ENCODE results near the gene POLR2H. TPM values are rescaled to one million over a fixed set of nuclear protein-coding genes. Genes with fewer than 3 reads are reported as not detected.

The POLR2H gene
- total and polyA plus RNA-seq, 2 donors (not counting 1 experiment from before 2014, with no cell fraction given) = 60.4 to 106 TPM

DNA sequence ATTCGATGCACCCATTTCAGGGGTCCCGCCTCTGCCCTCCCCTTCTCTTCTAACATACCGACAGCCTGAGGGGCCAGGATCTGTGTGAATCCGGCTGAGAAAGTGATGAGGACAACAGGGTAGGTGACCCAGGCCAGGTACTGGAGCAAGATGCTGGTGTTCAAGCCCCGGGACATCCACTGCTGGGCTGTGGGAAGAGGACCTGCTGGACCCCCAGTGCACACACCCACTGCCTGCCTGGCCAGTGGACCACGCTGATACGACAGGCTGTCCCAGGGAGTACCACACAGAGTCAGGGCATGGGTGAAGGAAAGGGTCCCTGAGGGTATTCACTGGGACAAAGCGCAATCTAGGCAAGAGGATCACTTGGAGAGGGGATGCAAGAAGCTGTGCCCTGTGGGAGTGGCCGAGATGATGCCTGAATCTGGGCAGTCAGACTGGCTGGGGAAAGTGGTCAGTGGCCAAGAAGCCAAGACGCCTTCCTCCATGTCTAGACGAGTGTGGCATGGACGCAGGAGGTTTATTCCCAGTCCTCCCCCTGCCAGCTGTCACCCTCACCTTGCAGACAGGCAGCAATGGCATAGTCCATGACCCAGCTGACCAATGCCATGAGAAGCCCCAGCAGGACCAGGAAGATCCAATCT lies 3.3 kb upstream of the POLR2H start:
- peaks cover 5% of the 10 kb centered on the region for H3K79me2 ChIP-seq (ENCODE audit: control insufficient read depth, insufficient read depth, low read length)
- TF ChIP-seq EZH2 (IDR thresholded peaks at IDR 0.05; ENCODE audit: borderline replicate concordance, insufficient read depth, low read depth, low read length, poor library complexity, severe bottlenecking) = no peak
- TF ChIP-seq, protein P1, sequence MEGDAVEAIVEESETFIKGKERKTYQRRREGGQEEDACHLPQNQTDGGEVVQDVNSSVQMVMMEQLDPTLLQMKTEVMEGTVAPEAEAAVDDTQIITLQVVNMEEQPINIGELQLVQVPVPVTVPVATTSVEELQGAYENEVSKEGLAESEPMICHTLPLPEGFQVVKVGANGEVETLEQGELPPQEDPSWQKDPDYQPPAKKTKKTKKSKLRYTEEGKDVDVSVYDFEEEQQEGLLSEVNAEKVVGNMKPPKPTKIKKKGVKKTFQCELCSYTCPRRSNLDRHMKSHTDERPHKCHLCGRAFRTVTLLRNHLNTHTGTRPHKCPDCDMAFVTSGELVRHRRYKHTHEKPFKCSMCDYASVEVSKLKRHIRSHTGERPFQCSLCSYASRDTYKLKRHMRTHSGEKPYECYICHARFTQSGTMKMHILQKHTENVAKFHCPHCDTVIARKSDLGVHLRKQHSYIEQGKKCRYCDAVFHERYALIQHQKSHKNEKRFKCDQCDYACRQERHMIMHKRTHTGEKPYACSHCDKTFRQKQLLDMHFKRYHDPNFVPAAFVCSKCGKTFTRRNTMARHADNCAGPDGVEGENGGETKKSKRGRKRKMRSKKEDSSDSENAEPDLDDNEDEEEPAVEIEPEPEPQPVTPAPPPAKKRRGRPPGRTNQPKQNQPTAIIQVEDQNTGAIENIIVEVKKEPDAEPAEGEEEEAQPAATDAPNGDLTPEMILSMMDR (IDR thresholded peaks at IDR 0.05) = no peak
- H3K9ac ChIP-seq (ENCODE audit: low read length) = no peak overlapping the region
- intact Hi-C loops (cut with micrococcal nuclease) = no loop called here
- peaks cover 5% of the 10 kb centered on the region for H3K4me1 Mint-ChIP-seq
- H3K27me3 Mint-ChIP-seq = no peaks in the 10 kb centered on the region
- no peaks in the 10 kb centered on the region for H4K20me1 ChIP-seq (ENCODE audit: control insufficient read depth, insufficient read depth, low read length, poor library complexity, severe bottlenecking)
- no peaks in the 10 kb centered on the region for H3K9me3 Mint-ChIP-seq (ENCODE audit: insufficient read depth)
- ChIA-PET POLR2A (no interaction called here), CTCF (no interaction called here)
- peaks cover 6 to 14% of the 10 kb centered on the region in 2 donors for H3K4me1 ChIP-seq (ENCODE audit: control insufficient read depth in 2 of 2, insufficient read depth in 2 of 2, low read length in 2 of 2)
- ATAC-seq (ENCODE audit: low read depth) (no peak), DNase-seq (no peak)
- H2AFZ ChIP-seq (ENCODE audit: insufficient read depth, low read depth, low read length, poor library complexity, severe bottlenecking) = no peak overlapping the region
- no peak overlapping the region for H3K4me3 ChIP-seq (ENCODE audit: control extremely low read depth in 1 of 5, extremely low read depth in 1 of 5, insufficient read depth in 1 of 5, low read depth in 2 of 5, low read length in 4 of 5)
- no peaks in the 10 kb centered on the region for H3K36me3 ChIP-seq (replicated peaks in 1 of 2; ENCODE audit: control extremely low read depth in 1 of 2, control insufficient read depth in 1 of 2, extremely low read depth in 1 of 2, insufficient read depth in 2 of 2, low read length in 1 of 2)
- no peak overlapping the region for H3K27ac ChIP-seq (ENCODE audit: low read length in 2 of 2)
- H3K4me3 Mint-ChIP-seq = peak overlapping the region; percentile 16
- H3K27me3 ChIP-seq (replicated peaks in 1 of 4; ENCODE audit: control extremely low read depth in 1 of 4, control insufficient read depth in 3 of 4, insufficient read depth in 4 of 4, low read length in 3 of 4) = no peaks in the 10 kb centered on the region
- H3K9me3 ChIP-seq (ENCODE audit: control extremely low read depth in 1 of 3, control insufficient read depth in 2 of 3, insufficient read depth in 1 of 3, low read length in 2 of 3) = no peaks in the 10 kb centered on the region
- no peak overlapping the region for H3K27ac Mint-ChIP-seq
- no peak overlapping the region for H3K4me2 ChIP-seq (replicated peaks; ENCODE audit: low read depth, low read length, poor library complexity, severe bottlenecking)
- 91% methylated on average over 9 of the region's 12 CpGs for WGBS (ENCODE audit: insufficient coverage)

DNA sequence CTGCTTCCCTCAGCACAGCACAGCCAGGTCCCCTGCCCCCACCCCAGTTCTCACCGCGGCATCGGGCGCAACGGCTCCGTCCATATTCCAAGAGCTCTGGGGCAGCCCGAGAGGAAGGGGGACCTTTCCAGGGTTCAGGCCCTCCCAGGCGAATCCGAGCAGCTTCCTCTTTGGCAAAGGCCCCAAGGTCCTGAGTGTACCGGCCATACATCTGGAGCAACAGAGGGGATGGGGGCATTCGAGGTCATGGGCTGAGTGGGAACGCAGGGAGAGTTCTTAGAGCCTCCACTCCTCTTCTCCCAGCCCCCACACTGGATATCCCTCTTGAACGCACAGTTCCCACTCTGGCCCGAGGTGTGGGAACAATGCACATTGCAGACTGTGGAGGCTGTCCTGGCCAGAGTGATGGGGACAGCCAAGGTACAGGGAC lies 2.6 kb upstream of the POLR2H start:
- Histone ChIP-seq H2AFZ (ENCODE audit: insufficient read depth, low read depth, low read length, poor library complexity, severe bottlenecking) (no peak overlapping the region), H3K4me3 (ENCODE audit: control extremely low read depth in 1 of 5, extremely low read depth in 1 of 5, insufficient read depth in 1 of 5, low read depth in 2 of 5, low read length in 4 of 5) (no peak overlapping the region), H3K27me3 (replicated peaks in 1 of 4; ENCODE audit: control extremely low read depth in 1 of 4, control insufficient read depth in 3 of 4, insufficient read depth in 4 of 4, low read length in 3 of 4) (no peaks in the 10 kb centered on the region), H4K20me1 (ENCODE audit: control insufficient read depth, insufficient read depth, low read length, poor library complexity, severe bottlenecking) (no peaks in the 10 kb centered on the region), H3K36me3 (replicated peaks in 1 of 2; ENCODE audit: control extremely low read depth in 1 of 2, control insufficient read depth in 1 of 2, extremely low read depth in 1 of 2, insufficient read depth in 2 of 2, low read length in 1 of 2) (no peaks in the 10 kb centered on the region), H3K9me3 (ENCODE audit: control extremely low read depth in 1 of 3, control insufficient read depth in 2 of 3, insufficient read depth in 1 of 3, low read length in 2 of 3) (no peaks in the 10 kb centered on the region), H3K4me2 (replicated peaks; ENCODE audit: low read depth, low read length, poor library complexity, severe bottlenecking) (no peak overlapping the region), H3K27ac (ENCODE audit: low read length in 2 of 2) (no peak overlapping the region), H3K79me2 (ENCODE audit: control insufficient read depth, insufficient read depth, low read length) (peaks cover 9% of the 10 kb centered on the region), H3K4me1 (ENCODE audit: control insufficient read depth in 2 of 2, insufficient read depth in 2 of 2, low read length in 2 of 2) (peaks cover 9 to 19% of the 10 kb centered on the region in 2 donors), H3K9ac (ENCODE audit: low read length) (no peak overlapping the region)
- CTCF ChIA-PET = interaction anchor here (1.1 kb wide), 1 partner anchor 153 kb away, joined by 3 read pairs; no protein-coding TSS in a partner anchor
- Mint-ChIP-seq H3K9me3 (ENCODE audit: insufficient read depth) (no peaks in the 10 kb centered on the region), H3K27me3 (no peaks in the 10 kb centered on the region), H3K4me3 (no peak overlapping the region), H3K27ac (no peak overlapping the region), H3K4me1 (peaks cover 12% of the 10 kb centered on the region)
- WGBS (ENCODE audit: insufficient coverage) = 93% methylated on average over 11 of the region's 14 CpGs
- no peak for DNase-seq
- intact Hi-C loops (cut with micrococcal nuclease) = no loop called here
- POLR2A ChIA-PET = no interaction called here
- TF ChIP-seq, protein P1 (IDR thresholded peaks at IDR 0.05) = no peak
- no peak for TF ChIP-seq EZH2 (IDR thresholded peaks at IDR 0.05; ENCODE audit: borderline replicate concordance, insufficient read depth, low read depth, low read length, poor library complexity, severe bottlenecking)
- no peak for ATAC-seq (ENCODE audit: low read depth)
